KG1 (cell line): ENCODE results near the gene CDT1.

ENCODE experiments used
- DNase-seq: peaks from one replicate; lab custom pipeline; 2025; lab: John Stamatoyannopoulos, UW

Gene CDT1

GRCh38 chr16:88803264-88803987, at the start of gene CDT1:
Gene CDT1 (plus strand): TSS chr16:88803789. CDS start chr16:88803832, 43 bp downstream.
- peak; percentile 65 for DNase-seq

- DNase-seq, result no peak
These were observed 49.3 kb upstream of the CDT1 start for GRCh38 chr16:88754109-88754911.

- no peak for DNase-seq
These were observed 48.5 kb upstream of the CDT1 start for GRCh38 chr16:88754912-88755744.

GRCh38 chr16:88755745-88756443, 47.7 kb upstream of the CDT1 start:
- no peak for DNase-seq

- DNase-seq, result no peak
These were observed 45.2 kb upstream of the CDT1 start for GRCh38 chr16:88758227-88758943.

GRCh38 chr16:88758944-88759244, 44.7 kb upstream of the CDT1 start:
- DNase-seq, result no peak

- no peak for DNase-seq
These were observed 44.2 kb upstream of the CDT1 start for GRCh38 chr16:88759245-88759975.

GRCh38 chr16:88759976-88760350, 43.6 kb upstream of the CDT1 start:
- DNase-seq, result no peak

GRCh38 chr16:88760424-88761142, 43.0 kb upstream of the CDT1 start:
- DNase-seq, result no peak

- DNase-seq, result no peak
These were observed 42.5 kb upstream of the CDT1 start for GRCh38 chr16:88761143-88761534.

GRCh38 chr16:88761830-88762229, 41.8 kb upstream of the CDT1 start:
- DNase-seq, result no peak

GRCh38 chr16:88762258-88762870, 41.2 kb upstream of the CDT1 start:
- DNase-seq, result no peak

- no peak for DNase-seq
These were observed 40.6 kb upstream of the CDT1 start for GRCh38 chr16:88762941-88763340.

- no peak for DNase-seq
These were observed 40.0 kb upstream of the CDT1 start for GRCh38 chr16:88763502-88764053.

- no peak for DNase-seq
These were observed 39.5 kb upstream of the CDT1 start for GRCh38 chr16:88764080-88764479.

GRCh38 chr16:88764913-88765349, 38.7 kb upstream of the CDT1 start:
- no peak for DNase-seq

GRCh38 chr16:88766975-88767374, 36.6 kb upstream of the CDT1 start:
- DNase-seq, result no peak

- no peak for DNase-seq
These were observed 36.0 kb upstream of the CDT1 start for GRCh38 chr16:88767546-88768070.
